ENCODE results near the gene LCE5A.

- TF ChIP-seq CTCF (optimal IDR thresholded peaks at IDR 0.05 in 1 of 3, IDR thresholded peaks at IDR 0.05 in 1 of 3, conservative IDR thresholded peaks at IDR 0.05 in 1 of 3; ENCODE audit: extremely low read depth in 1 of 3, insufficient read depth in 2 of 3, low read length in 3 of 3): no peak
- no peak for TF ChIP-seq EZH2 (IDR thresholded peaks at IDR 0.05; ENCODE audit: low read length)
These were observed 36.1 kb downstream of the LCE5A start for GRCh38 chr1:152546704-152547103.
